Muscle layer of duodenum (tissue), 2 donors: ENCODE measurements around the gene CPM.

Experiments used
- H3K27ac ChIP-seq: one replicate; pipeline ENCODE4 v1.7.0; 2013; ENCODE audit warnings: mild to moderate bottlenecking, low read length
- H3K27me3 ChIP-seq: one replicate; pipeline ENCODE4 v1.7.0; 2013; ENCODE audit warnings: low read depth, mild to moderate bottlenecking, control low read depth, low read length
- H3K36me3 ChIP-seq, 2 donors: one replicate each; pipeline ENCODE4 v1.7.0; 2013; ENCODE audit warnings: low read length in 2 of 2, control low read depth in 1 of 2, mild to moderate bottlenecking in 1 of 2; ENCODE audit not compliant: insufficient read depth in 2 of 2, control insufficient read depth in 1 of 2
- H3K4me1 ChIP-seq, 2 donors: one replicate each; pipeline ENCODE4 v1.7.0; 2013; ENCODE audit warnings: low read length in 2 of 2, mild to moderate bottlenecking in 2 of 2, control low read depth in 1 of 2, moderate library complexity in 1 of 2; ENCODE audit not compliant: insufficient read depth in 2 of 2, control insufficient read depth in 1 of 2
- H3K4me3 ChIP-seq, 2 donors: one replicate each; pipeline ENCODE4 v1.7.0; 2013; ENCODE audit warnings: low read length in 2 of 2, low read depth in 1 of 2, mild to moderate bottlenecking in 1 of 2
- H3K9me3 ChIP-seq, 2 donors: one replicate each; pipeline ENCODE4 v1.7.0; 2013; ENCODE audit warnings: low read length in 2 of 2, control low read depth in 1 of 2, mild to moderate bottlenecking in 1 of 2; ENCODE audit not compliant: control insufficient read depth in 1 of 2
- donor health status: healthy.

CPM gene

GRCh38 chr12:68901551-68901950 lies 31.4 kb downstream of the CPM start:
- no peaks in the 10 kb centered on the region for H3K27me3 ChIP-seq
- H3K4me3 ChIP-seq: no peak overlapping the region
- H3K9me3 ChIP-seq: no peaks in the 10 kb centered on the region
- H3K36me3 ChIP-seq: no peaks in the 10 kb centered on the region
- H3K4me1 ChIP-seq: no peaks in the 10 kb centered on the region
- no peak overlapping the region for H3K27ac ChIP-seq

GRCh38 chr12:68901145-68901544 lies 31.8 kb downstream of the CPM start:
- H3K9me3 ChIP-seq: no peaks in the 10 kb centered on the region
- H3K36me3 ChIP-seq: no peaks in the 10 kb centered on the region
- no peak overlapping the region for H3K4me3 ChIP-seq
- H3K27me3 ChIP-seq: no peaks in the 10 kb centered on the region
- no peak overlapping the region for H3K27ac ChIP-seq
- no peaks in the 10 kb centered on the region for H3K4me1 ChIP-seq

GRCh38 chr12:68900241-68900640 lies 32.7 kb downstream of the CPM start:
- H3K4me3 ChIP-seq: no peak overlapping the region
- H3K27ac ChIP-seq: no peak overlapping the region
- H3K9me3 ChIP-seq: no peaks in the 10 kb centered on the region
- no peaks in the 10 kb centered on the region for H3K27me3 ChIP-seq
- no peaks in the 10 kb centered on the region for H3K4me1 ChIP-seq
- H3K36me3 ChIP-seq: no peaks in the 10 kb centered on the region

GRCh38 chr12:68899251-68899771 lies 33.7 kb downstream of the CPM start:
- no peaks in the 10 kb centered on the region for H3K4me1 ChIP-seq
- no peak overlapping the region for H3K27ac ChIP-seq

GRCh38 chr12:68896881-68897540 lies 36.0 kb downstream of the CPM start:
- no peak overlapping the region for H3K4me3 ChIP-seq
- H3K27me3 ChIP-seq: no peaks in the 10 kb centered on the region
- H3K4me1 ChIP-seq: no peaks in the 10 kb centered on the region
- H3K36me3 ChIP-seq: no peaks in the 10 kb centered on the region
- no peak overlapping the region for H3K27ac ChIP-seq
- no peaks in the 10 kb centered on the region for H3K9me3 ChIP-seq

More at GRCh38 chr12:68899251-68899771, 33.7 kb downstream of the CPM start:
- Histone ChIP-seq H3K36me3 (no peaks in the 10 kb centered on the region), H3K9me3 (no peaks in the 10 kb centered on the region), H3K27me3 (no peaks in the 10 kb centered on the region), H3K4me3 (no peak overlapping the region)

GRCh38 chr12:68894276-68894855 lies 38.6 kb downstream of the CPM start:
- Histone ChIP-seq H3K4me3 (no peak overlapping the region), H3K36me3 (no peaks in the 10 kb centered on the region), H3K27me3 (no peaks in the 10 kb centered on the region), H3K27ac (no peak overlapping the region), H3K9me3 (no peaks in the 10 kb centered on the region), H3K4me1 (no peaks in the 10 kb centered on the region)

- H3K4me1 ChIP-seq: no peaks in the 10 kb centered on the region
These were observed 39.2 kb downstream of the CPM start for GRCh38 chr12:68893741-68894140.

GRCh38 chr12:68893201-68893600 lies 39.8 kb downstream of the CPM start:
- no peak overlapping the region for H3K27ac ChIP-seq
- no peaks in the 10 kb centered on the region for H3K27me3 ChIP-seq
- no peaks in the 10 kb centered on the region for H3K4me1 ChIP-seq
- H3K36me3 ChIP-seq: no peaks in the 10 kb centered on the region
- H3K9me3 ChIP-seq: no peaks in the 10 kb centered on the region
- no peak overlapping the region for H3K4me3 ChIP-seq

More at GRCh38 chr12:68893741-68894140, 39.2 kb downstream of the CPM start:
- no peak overlapping the region for H3K4me3 ChIP-seq
- no peaks in the 10 kb centered on the region for H3K36me3 ChIP-seq
- H3K9me3 ChIP-seq: no peaks in the 10 kb centered on the region
- no peak overlapping the region for H3K27ac ChIP-seq
- H3K27me3 ChIP-seq: no peaks in the 10 kb centered on the region

- Histone ChIP-seq H3K9me3 (no peaks in the 10 kb centered on the region), H3K4me3 (no peak overlapping the region), H3K36me3 (no peaks in the 10 kb centered on the region), H3K27me3 (no peaks in the 10 kb centered on the region), H3K4me1 (no peaks in the 10 kb centered on the region), H3K27ac (no peak overlapping the region)
These were observed 41.8 kb downstream of the CPM start for GRCh38 chr12:68891141-68891540.

GRCh38 chr12:68890701-68891113 lies 42.3 kb downstream of the CPM start:
- no peaks in the 10 kb centered on the region for H3K36me3 ChIP-seq
- no peak overlapping the region for H3K27ac ChIP-seq
- H3K4me3 ChIP-seq: no peak overlapping the region
- H3K4me1 ChIP-seq: no peaks in the 10 kb centered on the region
- H3K9me3 ChIP-seq: no peaks in the 10 kb centered on the region
- H3K27me3 ChIP-seq: no peaks in the 10 kb centered on the region

- Histone ChIP-seq H3K9me3 (no peaks in the 10 kb centered on the region), H3K27me3 (no peaks in the 10 kb centered on the region), H3K4me3 (no peak overlapping the region), H3K27ac (no peak overlapping the region), H3K4me1 (no peaks in the 10 kb centered on the region), H3K36me3 (no peaks in the 10 kb centered on the region)
These were observed 44.7 kb downstream of the CPM start for GRCh38 chr12:68888243-68888642.

GRCh38 chr12:68887641-68888040 lies 45.3 kb downstream of the CPM start:
- Histone ChIP-seq H3K36me3 (no peaks in the 10 kb centered on the region), H3K9me3 (no peaks in the 10 kb centered on the region), H3K27me3 (no peaks in the 10 kb centered on the region), H3K4me3 (no peak overlapping the region), H3K27ac (no peak overlapping the region), H3K4me1 (no peaks in the 10 kb centered on the region)
